ENCODE results near the gene SMARCD2. TPM values are rescaled to one million over a fixed set of nuclear protein-coding genes. Genes with fewer than 3 reads are reported as not detected.

Gene SMARCD2
- total RNA-seq, 1 donor from 2014 or later, result 28.5 TPM

GRCh38 chr17:63853260-63853659 is 10.8 kb upstream of the SMARCD2 start:
- no peak for DNase-seq (ENCODE audit: low read depth)

GRCh38 chr17:63850401-63850800 is 7.9 kb upstream of the SMARCD2 start:
- no peak for DNase-seq (ENCODE audit: low read depth)

GRCh38 chr17:63848834-63849689 is 6.6 kb upstream of the SMARCD2 start:
- DNase-seq (ENCODE audit: low read depth), result peak; percentile 83

- no peak for DNase-seq (ENCODE audit: low read depth)
Observed at GRCh38 chr17:63847525-63848249, 5.2 kb upstream of the SMARCD2 start.

GRCh38 chr17:63845509-63845908 is 3.0 kb upstream of the SMARCD2 start:
- no peak for DNase-seq (ENCODE audit: low read depth)

GRCh38 chr17:63843910-63844677 is 1.6 kb upstream of the SMARCD2 start:
- no peak for DNase-seq (ENCODE audit: low read depth)

- DNase-seq (ENCODE audit: low read depth), result peak; percentile 70
Observed at GRCh38 chr17:63843387-63843888, 953 bp upstream of the SMARCD2 start.

GRCh38 chr17:63842173-63842539 is 329 bp downstream of the SMARCD2 start:
- no peak for DNase-seq (ENCODE audit: low read depth)

- peak; percentile 61 for DNase-seq (ENCODE audit: low read depth)
Observed at GRCh38 chr17:63841350-63842172, 924 bp downstream of the SMARCD2 start.

GRCh38 chr17:63840591-63841349 is 1.7 kb downstream of the SMARCD2 start:
- peak; percentile 7 for DNase-seq (ENCODE audit: low read depth)

GRCh38 chr17:63838631-63839171 is 3.8 kb downstream of the SMARCD2 start:
- no peak for DNase-seq (ENCODE audit: low read depth)

- DNase-seq (ENCODE audit: low read depth), result no peak
Observed at GRCh38 chr17:63837962-63838600, 4.4 kb downstream of the SMARCD2 start.

- no peak for DNase-seq (ENCODE audit: low read depth)
Observed at GRCh38 chr17:63837480-63837879, 5.0 kb downstream of the SMARCD2 start.

GRCh38 chr17:63836811-63837210 is 5.7 kb downstream of the SMARCD2 start:
- DNase-seq (ENCODE audit: low read depth), result no peak

GRCh38 chr17:63835167-63835720 is 7.2 kb downstream of the SMARCD2 start:
- DNase-seq (ENCODE audit: low read depth), result no peak

GRCh38 chr17:63834431-63835166 is 7.9 kb downstream of the SMARCD2 start:
- DNase-seq (ENCODE audit: low read depth), result peak; percentile 86

GRCh38 chr17:63833741-63834373 is 8.6 kb downstream of the SMARCD2 start:
- no peak for DNase-seq (ENCODE audit: low read depth)
